HG03575 (cell line): ENCODE measurements around the gene RABGAP1.

Experiments used
- ATAC-seq: cut with Tn5 transposase; IDR thresholded peaks from one replicate; pipeline ENCODE4 v1.9.1; 2021; ENCODE audit not compliant: unreplicated experiment, insufficient number of reproducible peaks, low FRiP score; ENCODE audit errors: extremely low read depth

RABGAP1 gene

GRCh38 chr9:122941582-122942234 lies 888 bp downstream of the RABGAP1 start:
- ATAC-seq: no peak

DNA sequence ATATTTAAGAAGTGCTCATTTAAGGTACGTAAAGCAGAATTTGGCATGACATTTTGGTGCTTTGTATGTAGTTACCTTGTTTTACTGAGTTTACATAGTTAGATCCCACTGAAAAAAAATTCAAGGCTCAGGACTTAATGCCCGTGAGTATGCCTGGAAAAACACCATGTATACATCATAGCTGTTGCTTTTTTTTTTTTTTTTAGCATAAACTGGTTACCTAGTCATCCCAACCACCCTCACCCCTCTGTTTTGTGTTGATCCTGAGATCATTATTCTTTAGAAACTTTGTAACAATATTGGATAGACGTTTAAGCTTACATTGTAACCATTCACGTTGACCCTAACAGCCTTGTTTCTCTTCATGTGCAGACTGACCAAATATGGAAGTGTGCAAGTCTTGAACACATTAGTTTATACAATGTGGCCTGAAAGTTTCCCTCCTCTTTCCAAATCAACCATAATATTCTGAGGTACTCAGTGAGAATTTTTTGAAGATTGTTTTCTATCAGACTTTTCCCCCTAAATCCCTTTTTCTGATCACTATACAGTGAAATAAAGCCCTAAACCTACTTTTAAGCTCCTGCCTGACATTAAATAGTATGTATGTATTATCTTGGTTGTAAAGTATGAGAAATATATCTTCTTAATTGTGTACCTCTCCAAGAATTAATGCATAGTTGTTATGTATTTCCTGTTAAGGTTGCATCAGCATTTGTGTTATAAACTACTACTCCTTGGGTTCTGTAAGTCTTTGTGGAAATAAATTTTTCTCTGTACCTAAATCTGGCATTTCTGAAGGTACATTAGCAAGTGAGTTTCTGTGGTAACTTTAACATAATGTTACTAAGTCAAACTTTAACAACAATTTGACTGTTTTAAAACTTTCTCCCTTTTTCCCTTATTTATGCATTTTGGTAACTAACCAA lies 4.4 kb downstream of the RABGAP1 start:
- ATAC-seq: no peak

DNA sequence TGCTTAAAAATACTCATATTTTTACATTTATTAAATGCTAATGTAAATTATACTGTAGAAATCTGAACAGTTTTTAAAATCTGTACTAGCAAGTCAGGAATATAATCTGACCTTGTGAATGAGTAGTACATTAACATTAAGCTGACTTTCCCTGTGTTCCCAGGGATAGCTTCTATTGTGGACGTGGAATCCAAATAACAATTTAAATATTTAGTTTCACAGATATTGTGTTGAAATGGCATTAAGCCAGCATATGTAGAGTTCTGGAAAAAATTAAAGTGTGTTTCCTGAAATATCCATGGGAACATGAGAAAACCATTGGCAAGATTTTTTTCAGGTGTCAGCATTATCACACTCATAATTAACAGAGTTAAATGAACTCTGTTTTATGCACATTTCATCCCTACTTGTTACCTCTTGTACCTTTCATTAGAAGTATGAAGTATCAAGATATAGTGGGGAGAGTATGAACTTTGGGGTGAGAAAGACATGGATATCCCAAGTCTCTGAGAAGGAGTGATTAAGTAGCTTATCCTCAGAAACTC lies 5.7 kb downstream of the RABGAP1 start:
- no peak for ATAC-seq

- no peak for ATAC-seq
Measured at GRCh38 chr9:122948313-122948712, 7.5 kb downstream of the RABGAP1 start.

GRCh38 chr9:122949696-122950095 lies 8.9 kb downstream of the RABGAP1 start:
- ATAC-seq: no peak

GRCh38 chr9:122950263-122950662 lies 9.4 kb downstream of the RABGAP1 start:
- no peak for ATAC-seq

- no peak for ATAC-seq
Measured at GRCh38 chr9:122951056-122951455, 10.2 kb downstream of the RABGAP1 start.

GRCh38 chr9:122954253-122954691 lies 13.5 kb downstream of the RABGAP1 start:
- no peak for ATAC-seq

GRCh38 chr9:122955961-122956360 lies 15.1 kb downstream of the RABGAP1 start:
- no peak for ATAC-seq

DNA sequence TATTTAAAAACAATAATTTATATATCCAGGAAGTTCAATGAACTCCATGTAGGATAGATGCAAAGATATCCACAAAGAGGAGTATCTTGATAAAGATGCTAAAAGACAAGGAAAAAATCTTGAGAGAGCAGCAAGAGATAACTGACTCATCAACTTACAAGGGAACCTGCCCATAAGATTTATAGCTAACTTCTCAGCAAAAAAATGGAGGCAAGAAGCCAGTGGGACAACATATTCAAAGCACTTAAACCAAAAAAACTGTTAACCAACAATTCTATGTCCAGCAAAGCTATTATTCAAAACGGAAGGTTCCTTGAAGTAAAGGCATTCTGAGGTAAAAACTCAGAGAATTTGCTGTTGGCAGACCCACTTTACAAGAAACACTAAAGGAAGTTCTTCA lies 20.3 kb downstream of the RABGAP1 start:
- no peak for ATAC-seq

DNA sequence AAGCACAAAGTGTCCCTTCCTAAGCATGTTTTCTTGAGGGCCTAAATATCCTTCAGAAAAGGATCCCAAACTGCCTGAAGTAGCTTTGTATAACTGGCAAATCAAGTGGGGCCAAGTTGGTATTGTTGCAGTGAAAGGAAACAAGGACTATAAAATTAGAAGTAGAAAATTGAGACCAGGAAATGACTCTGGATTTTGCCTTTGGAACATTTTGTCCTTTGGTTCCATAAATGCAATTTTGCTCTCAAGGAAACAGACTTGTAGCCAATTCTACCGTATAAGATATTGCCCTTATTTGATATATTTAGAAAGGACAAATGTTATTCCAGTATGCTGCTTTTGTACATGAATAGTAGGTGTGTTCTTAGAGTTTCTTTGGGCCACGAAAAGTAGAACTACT lies 34.4 kb downstream of the RABGAP1 start:
- no peak for ATAC-seq

DNA sequence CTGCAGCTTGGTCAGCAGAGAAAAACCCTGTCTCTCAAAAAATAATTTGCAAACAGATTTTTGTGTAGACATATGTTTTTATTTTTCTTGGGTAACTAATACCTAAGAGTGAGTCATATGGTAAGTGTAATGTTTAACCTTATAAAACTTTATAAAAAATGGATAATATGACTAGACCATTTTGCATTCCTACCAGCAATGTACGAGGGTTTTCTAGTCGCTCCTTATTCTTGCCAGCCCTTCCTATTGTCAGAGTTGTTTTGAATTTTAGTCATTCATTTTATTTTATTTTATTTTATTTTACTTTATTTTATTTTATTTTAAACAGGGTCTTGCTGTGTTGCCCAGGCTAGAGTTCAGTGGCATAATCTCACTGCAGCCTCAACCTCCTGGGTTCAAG lies 37.8 kb downstream of the RABGAP1 start:
- ATAC-seq: no peak

- no peak for ATAC-seq
Measured at GRCh38 chr9:122986010-122986409, 45.2 kb downstream of the RABGAP1 start.

DNA sequence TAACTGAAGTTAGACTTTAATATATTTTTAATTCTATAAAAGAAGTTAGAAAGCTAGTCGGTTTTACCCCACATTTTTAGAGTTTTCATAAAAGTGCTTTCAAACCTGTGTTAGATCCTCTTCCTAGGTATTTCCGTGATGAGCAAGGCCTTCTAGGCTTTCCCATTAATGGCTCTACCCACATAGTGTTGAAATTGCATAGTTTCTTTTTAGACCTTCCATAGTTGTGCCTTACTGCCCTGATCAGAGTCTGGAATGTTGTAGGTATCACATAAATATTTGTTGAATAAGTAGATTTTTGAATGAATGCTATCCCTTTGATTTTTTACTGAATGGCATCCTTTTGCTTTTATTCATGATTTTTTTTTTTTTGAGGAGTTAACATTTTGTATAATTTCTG lies 47.3 kb downstream of the RABGAP1 start:
- no peak for ATAC-seq

DNA sequence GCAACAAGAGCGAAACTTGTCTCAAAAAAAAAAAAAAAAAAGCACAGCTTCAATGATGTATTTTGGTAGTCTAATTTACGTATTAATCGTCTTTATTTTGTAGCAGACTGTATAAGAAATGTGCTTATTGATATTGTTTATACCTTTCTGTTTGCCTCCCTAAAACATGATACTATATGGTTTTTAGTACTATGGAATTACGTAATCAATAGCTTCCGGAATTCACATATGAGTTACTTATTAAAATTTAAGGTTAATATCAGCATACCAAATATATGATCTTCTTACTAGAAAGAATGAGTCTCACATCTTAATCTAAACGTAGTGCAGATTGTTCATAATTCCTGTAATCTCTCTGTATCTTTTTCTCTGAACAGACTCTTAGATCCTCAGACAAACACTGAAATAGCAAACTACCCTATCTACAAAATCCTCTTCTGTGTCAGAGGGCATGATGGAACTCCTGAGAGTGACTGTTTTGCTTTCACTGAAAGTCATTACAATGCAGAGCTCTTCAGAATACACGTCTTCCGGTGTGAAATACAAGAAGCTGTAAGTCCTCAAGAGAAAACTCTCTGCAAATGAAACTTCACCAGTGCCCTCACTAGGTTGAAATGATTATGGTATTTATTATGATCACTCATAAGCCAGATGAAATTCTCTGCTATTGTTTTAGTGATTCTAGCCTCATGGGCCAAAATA lies 48.3 kb downstream of the RABGAP1 start:
- ATAC-seq: no peak

- no peak for ATAC-seq
Measured at GRCh38 chr9:122991370-122991830, 50.6 kb downstream of the RABGAP1 start.

DNA sequence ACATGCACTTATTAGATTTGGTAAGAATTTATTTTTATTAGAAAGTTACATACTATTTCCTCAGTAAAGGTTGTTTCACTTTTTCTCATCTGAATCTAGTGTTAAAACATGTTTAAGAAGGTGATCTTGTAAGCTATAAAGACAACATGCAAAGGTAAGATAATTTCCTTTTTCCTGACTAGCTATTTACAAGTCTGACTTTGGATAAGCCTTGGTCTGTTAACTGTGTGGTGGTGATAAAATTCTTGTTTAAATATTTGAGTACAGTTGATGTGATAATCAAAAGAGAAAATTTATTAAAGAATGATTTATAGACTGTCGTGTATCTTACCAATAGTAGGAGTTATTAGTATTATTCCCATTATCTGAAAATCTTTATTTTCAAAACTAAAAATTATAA lies 55.8 kb downstream of the RABGAP1 start:
- no peak for ATAC-seq

DNA sequence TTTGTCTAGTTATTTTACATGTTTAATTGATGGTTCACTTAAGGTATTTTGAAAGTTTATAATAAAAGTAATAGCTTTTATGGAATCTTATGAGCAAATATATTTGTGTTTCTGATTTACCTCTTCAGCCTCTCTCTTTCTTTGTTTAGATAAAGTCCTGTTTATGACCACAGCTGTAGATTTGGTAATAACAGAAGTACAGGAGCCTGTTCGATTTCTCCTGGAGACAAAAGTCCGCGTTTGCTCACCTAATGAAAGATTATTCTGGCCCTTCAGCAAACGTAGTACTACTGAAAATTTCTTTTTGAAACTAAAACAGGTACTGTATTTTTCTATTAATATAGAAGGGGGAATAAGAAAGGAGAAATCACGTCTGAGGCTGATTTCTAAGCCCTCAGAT lies 57.6 kb downstream of the RABGAP1 start:
- no peak for ATAC-seq

DNA sequence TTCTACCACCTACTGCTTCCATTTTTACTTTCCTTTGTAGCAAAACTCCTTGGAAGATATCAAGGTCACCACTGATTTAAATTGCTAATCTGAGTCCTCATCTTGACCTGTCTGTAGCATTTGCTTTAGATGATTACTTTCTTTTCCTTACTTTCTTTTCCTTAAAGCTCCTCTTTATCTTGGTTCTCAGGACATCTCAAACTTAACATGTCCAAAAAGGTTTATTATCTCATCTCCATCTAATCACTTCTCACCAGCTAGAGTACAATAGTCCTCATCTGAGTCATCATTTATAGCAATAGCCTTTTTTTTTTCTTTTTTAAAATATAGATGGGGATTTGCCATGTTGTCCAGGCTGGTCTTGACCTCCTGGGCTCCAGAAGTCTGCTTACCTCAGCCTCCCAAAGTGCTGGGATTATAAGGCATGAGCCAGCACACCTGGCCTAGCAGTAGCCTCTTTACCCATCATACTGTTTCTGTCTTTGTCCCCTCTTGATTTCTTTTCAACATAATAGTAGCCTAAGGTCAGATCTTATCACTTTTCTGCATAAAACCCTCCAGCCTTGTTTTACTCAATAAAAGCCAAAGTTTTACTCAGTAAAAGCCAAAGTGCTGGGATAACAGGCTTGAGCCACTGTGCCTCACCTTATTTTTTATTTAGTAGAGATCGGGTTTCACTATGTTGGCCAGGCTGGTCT lies 59.7 kb downstream of the RABGAP1 start:
- ATAC-seq: no peak
